ENCODE results near the gene LHPP. TPM values are rescaled to one million over a fixed set of nuclear protein-coding genes. Genes with fewer than 3 reads are reported as not detected.

LHPP gene
- total RNA-seq, 1 donor from 2014 or later, result 15.2 TPM

- peaks cover 2% of the 10 kb centered on the region for H3K36me3 Mint-ChIP-seq (ENCODE audit: insufficient read depth)
- H3K27ac Mint-ChIP-seq, result no peak overlapping the region
- no peak for TF ChIP-seq CTCF (IDR thresholded peaks at IDR 0.05; ENCODE audit: unreplicated experiment)
- H3K9me3 Mint-ChIP-seq (ENCODE audit: low read depth), result no peaks in the 10 kb centered on the region
- H3K4me1 Mint-ChIP-seq (ENCODE audit: low read depth), result peaks cover under 1% of the 10 kb centered on the region
- H3K4me3 Mint-ChIP-seq (ENCODE audit: low read depth), result no peak overlapping the region
- peaks cover 3% of the 10 kb centered on the region for H3K27me3 Mint-ChIP-seq
- DNase-seq (ENCODE audit: low spot score, unreplicated experiment), result no peak
Measured at GRCh38 chr10:124480860-124481259, 19.2 kb downstream of the LHPP start.

- H3K4me3 Mint-ChIP-seq (ENCODE audit: low read depth), result no peak overlapping the region
- no peak for TF ChIP-seq CTCF (IDR thresholded peaks at IDR 0.05; ENCODE audit: unreplicated experiment)
- no peak overlapping the region for H3K27ac Mint-ChIP-seq
- H3K36me3 Mint-ChIP-seq (ENCODE audit: insufficient read depth), result peaks cover 6% of the 10 kb centered on the region
- no peaks in the 10 kb centered on the region for H3K9me3 Mint-ChIP-seq (ENCODE audit: low read depth)
- H3K27me3 Mint-ChIP-seq, result peaks cover 3% of the 10 kb centered on the region
- no peak for DNase-seq (ENCODE audit: low spot score, unreplicated experiment)
- H3K4me1 Mint-ChIP-seq (ENCODE audit: low read depth), result no peaks in the 10 kb centered on the region
Measured at GRCh38 chr10:124481717-124482116, 20.1 kb downstream of the LHPP start.

GRCh38 chr10:124482236-124482800, 20.7 kb downstream of the LHPP start:
- no peak overlapping the region for H3K4me3 Mint-ChIP-seq (ENCODE audit: low read depth)
- DNase-seq (ENCODE audit: low spot score, unreplicated experiment), result no peak
- peaks cover 7% of the 10 kb centered on the region for H3K36me3 Mint-ChIP-seq (ENCODE audit: insufficient read depth)
- H3K9me3 Mint-ChIP-seq (ENCODE audit: low read depth), result no peaks in the 10 kb centered on the region
- TF ChIP-seq CTCF (IDR thresholded peaks at IDR 0.05; ENCODE audit: unreplicated experiment), result no peak
- no peak overlapping the region for H3K27ac Mint-ChIP-seq
- H3K27me3 Mint-ChIP-seq, result peaks cover 3% of the 10 kb centered on the region
- no peaks in the 10 kb centered on the region for H3K4me1 Mint-ChIP-seq (ENCODE audit: low read depth)

GRCh38 chr10:124482876-124483275, 21.3 kb downstream of the LHPP start:
- Mint-ChIP-seq H3K9me3 (ENCODE audit: low read depth) (no peaks in the 10 kb centered on the region), H3K4me3 (ENCODE audit: low read depth) (no peak overlapping the region), H3K36me3 (ENCODE audit: insufficient read depth) (peaks cover 7% of the 10 kb centered on the region), H3K4me1 (ENCODE audit: low read depth) (no peaks in the 10 kb centered on the region), H3K27me3 (peaks cover 3% of the 10 kb centered on the region), H3K27ac (no peak overlapping the region)
- DNase-seq (ENCODE audit: low spot score, unreplicated experiment), result no peak
- TF ChIP-seq CTCF (IDR thresholded peaks at IDR 0.05; ENCODE audit: unreplicated experiment), result no peak

- peaks cover 13% of the 10 kb centered on the region for H3K36me3 Mint-ChIP-seq (ENCODE audit: insufficient read depth)
- H3K9me3 Mint-ChIP-seq (ENCODE audit: low read depth), result no peaks in the 10 kb centered on the region
- peaks cover 3% of the 10 kb centered on the region for H3K27me3 Mint-ChIP-seq
- no peak overlapping the region for H3K27ac Mint-ChIP-seq
- no peak overlapping the region for H3K4me3 Mint-ChIP-seq (ENCODE audit: low read depth)
- DNase-seq (ENCODE audit: low spot score, unreplicated experiment), result no peak
- H3K4me1 Mint-ChIP-seq (ENCODE audit: low read depth), result no peaks in the 10 kb centered on the region
- no peak for TF ChIP-seq CTCF (IDR thresholded peaks at IDR 0.05; ENCODE audit: unreplicated experiment)
Measured at GRCh38 chr10:124484031-124484430, 22.4 kb downstream of the LHPP start.

All from progenitor cell of endocrine pancreas (in vitro differentiated cells).